Activated CD4-positive, alpha-beta T cell treated with anti-CD3 and anti-CD28 coated beads, Interleukin-2, amount 50 U/mL, for 48 hours (primary cell): ENCODE results near the gene GLB1L.
"Not testable (repeated sequence)": the region's sequence is repeated elsewhere in the genome, so short reads cannot be mapped to it uniquely, and the experiment has no call there.

ENCODE experiments used
- DNase-seq, 2 experiments: peaks; one replicate each; pipeline ENCODE4 v3.0.0-alpha.2; 2020

GLB1L gene

GRCh38 chr2:219205981-219206327, 39.3 kb downstream of the GLB1L start:
- DNase-seq, result no peak

- no peak for DNase-seq
Measured at GRCh38 chr2:219205165-219205538, 40.1 kb downstream of the GLB1L start.

GRCh38 chr2:219204425-219205164, 40.6 kb downstream of the GLB1L start:
- no peak for DNase-seq

- DNase-seq, result not testable (repeated sequence)
Measured at GRCh38 chr2:219201331-219201730, 43.9 kb downstream of the GLB1L start.

- not testable (repeated sequence) for DNase-seq
Measured at GRCh38 chr2:219200502-219201326, 44.5 kb downstream of the GLB1L start.

DNA sequence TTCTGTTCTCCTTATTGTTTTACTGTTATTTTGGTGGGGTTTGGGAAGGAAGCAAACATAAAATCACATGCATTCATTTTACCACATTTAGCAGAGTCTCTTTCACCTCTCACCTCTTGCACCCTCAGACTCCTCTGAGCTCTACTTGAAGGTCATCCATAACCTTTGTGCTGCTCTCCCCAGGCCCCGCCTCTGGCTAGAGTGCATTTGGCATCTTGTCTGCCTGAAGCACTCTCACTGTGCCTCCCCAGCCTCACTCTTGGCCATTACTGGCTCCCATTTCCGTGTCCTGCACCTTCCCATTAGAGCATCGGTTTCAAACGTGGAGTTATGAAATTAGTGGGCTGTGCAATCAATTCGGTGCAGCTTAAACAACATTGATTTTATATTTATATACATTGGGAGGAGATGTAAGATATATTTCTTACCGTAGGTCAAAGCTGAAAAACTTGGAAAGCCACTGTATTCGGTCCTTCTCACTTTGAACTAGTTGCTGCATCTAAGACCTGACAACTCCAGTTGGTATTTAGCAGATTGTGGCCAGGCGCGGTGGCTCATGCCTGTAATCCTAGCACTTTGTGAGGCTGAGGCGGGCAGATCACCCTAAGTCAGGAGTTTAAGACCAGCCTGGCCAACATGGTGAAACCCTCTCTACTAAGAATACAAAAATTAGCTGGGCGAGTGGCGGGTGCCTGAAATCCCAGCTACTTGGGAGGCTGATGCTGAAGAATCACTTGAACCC, 45.6 kb downstream of the GLB1L start:
- no peak for DNase-seq

GRCh38 chr2:219198974-219199373, 46.3 kb downstream of the GLB1L start:
- no peak for DNase-seq

GRCh38 chr2:219197388-219197787, 47.9 kb downstream of the GLB1L start:
- no peak for DNase-seq

DNA sequence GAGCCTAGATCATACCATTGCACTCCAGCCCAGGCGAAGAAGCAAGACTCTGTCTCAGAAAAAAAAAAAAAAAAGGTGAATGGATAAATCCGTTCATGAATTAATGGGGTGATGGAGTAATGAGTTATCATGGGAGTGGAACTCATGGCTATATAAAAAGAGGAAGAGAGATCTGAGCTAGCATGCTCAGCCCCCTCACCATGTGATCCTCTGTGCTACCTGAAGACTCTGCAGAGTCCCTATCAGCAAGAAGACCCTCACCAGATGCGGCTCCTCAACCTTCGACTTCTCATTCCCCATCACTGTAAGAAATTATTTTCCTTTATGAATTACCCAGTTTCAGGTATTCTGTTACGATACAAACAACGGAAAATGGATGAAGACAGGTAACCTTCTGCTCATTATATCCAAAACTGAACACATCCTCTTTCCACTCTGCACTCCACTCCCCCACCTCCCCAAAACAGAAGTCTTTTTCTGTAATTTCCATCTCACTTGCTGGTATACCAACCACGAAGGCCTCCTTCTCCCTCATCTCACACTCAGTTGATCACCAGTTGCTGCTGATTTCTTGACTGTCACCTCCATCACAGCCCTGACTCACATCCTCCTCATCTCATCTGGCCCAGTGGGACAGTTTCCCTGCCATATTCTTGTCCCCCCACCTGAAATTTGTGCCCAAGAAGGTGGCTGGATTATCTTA, 58.3 kb downstream of the GLB1L start:
- DNase-seq, result peak in 1 of 2 experiments; percentile 29
